GM19372 (cell line): Measurements from ENCODE around the gene MSRB3.

Source experiments
- ATAC-seq: cut with Tn5 transposase; IDR thresholded peaks from one replicate; pipeline ENCODE4 v1.9.1; 2021; ENCODE audit warnings: mild to moderate bottlenecking, low read depth, moderate library complexity; ENCODE audit not compliant: unreplicated experiment

MSRB3 gene

DNA sequence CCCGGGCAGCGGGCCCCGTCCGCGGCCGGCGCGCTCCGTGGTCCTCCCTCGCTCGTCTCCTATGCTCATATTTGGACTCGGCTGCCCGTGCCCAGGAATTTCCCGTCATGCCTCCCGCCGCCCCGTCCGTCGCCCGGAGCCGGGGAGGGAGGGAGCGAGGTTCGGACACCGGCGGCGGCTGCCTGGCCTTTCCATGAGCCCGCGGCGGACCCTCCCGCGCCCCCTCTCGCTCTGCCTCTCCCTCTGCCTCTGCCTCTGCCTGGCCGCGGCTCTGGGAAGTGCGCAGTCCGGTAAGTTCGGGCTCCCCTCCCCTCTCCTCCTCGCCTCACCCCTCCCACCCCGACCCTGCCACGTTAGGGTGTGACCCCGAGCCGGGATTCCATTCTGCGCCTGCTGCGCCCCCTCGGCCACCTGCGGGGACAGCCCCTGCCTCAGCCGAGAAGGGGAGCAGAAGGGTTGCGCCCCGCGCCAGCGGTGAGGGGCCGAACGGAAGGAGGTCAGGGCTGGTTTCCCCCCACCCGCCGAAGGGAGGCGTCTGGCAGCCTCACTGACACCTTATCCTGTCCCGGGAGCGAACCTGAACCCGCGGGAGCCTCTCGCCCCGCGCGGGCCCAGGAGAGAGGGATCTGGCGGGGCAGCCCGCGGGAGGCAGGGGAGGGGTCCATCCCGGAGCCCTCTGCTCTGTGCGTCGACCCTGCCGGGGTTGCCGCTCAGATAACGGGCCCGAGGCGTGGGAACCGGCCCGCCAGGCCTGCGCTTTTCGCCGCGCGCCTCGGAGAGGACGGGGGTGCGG, at the start of gene MSRB3:
TSS of gene MSRB3 (plus strand) at position 108 of the 793 bp plus-strand sequence. CDS start 29,897 bp downstream, outside the sequence.
- ATAC-seq = peak; percentile 75

DNA sequence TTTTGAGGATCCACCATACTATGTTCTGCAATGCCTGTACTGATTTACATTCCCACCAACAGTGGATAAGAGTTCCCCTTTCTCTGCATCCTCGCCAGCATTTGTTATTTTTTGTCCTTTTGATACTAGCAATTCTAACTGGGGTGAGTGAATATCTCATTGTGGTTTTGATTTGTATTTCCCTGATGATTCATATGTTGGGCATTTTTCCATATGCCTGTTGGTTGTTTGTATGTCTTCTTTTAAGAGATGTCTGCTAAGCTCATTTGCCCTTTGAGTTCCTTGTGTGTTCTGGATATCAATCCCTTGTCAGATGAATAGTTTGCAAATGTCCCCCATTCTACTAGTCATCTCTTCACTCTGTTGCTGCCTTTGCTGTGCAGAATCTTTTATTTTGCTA, 49.0 kb upstream of the MSRB3 start:
- ATAC-seq = no peak

DNA sequence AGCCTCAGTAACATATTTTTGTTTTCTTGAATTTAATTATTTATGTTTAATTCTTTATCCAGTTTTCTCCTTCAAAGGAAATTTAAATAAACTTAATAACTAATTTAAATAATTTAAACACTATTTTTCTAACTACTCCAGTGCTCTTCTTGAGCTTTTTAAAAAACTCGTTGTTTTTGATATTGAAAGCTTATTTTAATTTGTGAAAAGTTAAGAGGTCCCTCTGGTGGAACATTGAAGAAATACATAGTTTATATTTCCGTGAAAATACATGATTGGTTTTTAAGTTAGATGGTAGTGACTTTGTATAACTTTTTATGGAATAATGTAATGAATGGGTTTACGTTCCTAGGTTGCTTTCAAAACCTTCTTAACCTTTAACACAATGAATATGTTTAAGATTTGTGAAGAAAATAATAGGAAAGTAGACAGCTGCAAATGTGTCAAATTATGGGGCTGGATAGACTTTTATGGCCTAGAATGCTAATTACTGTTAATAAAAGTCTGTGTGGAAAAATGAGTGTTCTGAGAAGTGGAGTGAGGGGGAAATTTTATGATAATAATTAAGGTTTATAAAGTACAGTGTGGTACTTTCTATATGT, 45.9 kb upstream of the MSRB3 start:
- no peak for ATAC-seq

DNA sequence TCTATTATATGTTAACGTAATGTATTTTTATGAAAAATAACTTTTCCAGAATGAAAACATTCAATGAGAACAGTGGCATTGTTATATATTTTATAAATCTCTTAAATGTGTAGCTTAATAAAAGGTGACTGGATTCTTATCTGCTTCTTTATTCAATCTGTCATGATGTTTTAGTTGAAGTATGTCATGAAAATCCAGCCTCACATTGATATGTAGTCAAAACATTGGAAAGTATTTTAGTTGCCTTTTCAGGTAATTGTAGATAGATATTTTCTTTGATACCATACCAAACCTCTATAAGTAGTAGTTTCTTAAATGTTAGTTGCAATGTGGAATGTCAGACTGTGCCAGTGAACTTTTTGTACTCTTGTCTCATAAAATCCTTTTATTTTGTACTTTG, 41.3 kb upstream of the MSRB3 start:
- no peak for ATAC-seq

DNA sequence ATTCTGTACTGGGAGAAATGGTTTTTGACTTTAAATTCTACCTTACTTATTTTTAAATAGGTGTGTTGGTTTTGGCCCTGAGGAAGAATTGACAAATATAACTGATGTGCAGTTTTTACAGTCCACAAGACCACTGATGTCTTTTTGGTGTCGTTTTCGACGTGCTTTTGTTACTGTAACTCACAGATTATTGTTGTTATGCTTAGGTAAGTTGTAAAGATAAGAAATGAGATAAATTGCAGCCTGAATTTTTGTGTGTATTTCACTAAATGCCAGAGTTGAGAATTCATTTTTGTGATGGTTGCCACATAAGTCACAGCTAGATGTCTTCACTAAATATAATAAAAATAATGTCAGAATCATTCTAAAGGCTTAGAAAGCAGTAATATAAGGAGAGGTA, 39.9 kb upstream of the MSRB3 start:
- ATAC-seq = no peak

DNA sequence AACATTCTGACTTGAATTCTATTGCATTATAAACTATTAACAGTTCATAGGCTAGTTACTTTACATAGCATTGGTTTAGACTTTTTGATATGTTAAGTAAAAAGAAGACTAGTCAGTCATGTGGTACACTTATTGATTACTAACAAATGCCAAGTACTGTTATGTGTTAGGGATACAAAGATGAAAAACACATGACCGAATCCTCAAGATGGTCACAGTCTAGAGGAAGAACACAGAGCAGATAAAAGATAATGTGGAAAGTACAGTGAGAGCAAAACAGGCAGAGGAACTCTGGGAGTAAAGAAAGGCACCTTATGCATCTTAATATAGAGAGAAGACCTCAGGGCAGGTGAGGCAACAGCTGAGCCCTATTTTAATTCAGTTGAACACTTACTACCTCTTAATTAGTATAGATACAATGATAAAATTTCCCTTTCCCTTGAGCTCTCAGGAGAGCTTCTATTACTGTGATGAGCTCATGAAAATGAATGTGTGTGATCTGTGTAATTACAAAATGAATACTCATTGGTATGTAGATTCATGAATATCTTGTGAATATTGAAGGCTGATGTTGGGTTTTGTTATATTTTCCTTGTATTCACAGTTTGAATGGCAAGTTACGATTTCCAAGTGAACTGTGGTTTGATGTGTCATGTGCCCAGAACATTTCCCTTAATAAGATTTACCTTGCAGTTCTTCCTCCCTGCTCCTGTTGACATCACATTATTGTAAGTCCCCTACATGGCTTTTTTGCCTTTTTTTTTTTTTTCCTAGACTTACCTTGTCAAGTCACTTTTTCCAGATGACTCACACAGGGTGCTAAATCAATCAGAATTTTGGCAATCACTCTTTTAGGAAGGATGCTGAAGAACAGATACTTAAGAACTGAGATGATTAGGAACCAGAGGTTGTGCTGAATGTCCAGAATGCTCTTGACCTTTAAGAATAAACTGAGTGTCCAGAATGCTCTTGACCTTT, 29.5 kb upstream of the MSRB3 start:
- no peak for ATAC-seq

DNA sequence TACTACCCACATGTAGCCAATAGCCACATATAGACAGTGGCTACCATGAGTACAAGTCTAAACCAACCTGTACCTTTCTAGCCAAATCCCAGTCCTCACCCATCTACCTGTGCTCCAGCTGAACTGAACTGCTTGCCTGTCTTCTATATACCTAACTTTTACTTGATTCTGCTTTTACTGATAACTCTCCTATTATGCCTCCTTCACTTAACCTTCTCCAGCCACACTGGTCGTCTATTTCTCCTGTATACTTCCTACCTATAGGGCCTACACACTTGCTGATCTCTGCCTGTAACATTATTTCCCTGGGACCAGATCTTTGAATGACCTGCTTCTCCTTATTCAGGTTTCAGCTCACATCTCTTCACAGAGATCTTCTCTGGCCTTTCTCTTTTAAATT, 26.0 kb upstream of the MSRB3 start:
- no peak for ATAC-seq

DNA sequence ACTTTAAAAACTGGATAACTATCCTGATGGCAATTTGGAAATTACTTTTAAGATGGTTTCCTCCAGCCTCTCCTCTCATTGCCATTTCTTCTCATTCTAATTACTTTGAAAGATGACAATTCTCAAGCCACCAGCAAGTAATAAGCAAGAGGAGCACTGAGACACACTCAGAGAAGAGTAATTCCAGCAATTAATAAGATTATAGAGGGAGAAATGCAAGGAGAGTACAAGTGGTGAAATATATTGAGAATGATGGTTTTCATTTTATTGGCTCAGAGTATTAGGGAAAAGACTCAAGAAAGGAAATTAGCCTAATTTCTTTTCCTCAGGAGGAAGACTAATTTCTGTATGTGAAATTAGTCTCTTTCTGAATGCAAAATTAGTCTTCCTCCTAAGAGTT, 20.5 kb upstream of the MSRB3 start:
- no peak for ATAC-seq

DNA sequence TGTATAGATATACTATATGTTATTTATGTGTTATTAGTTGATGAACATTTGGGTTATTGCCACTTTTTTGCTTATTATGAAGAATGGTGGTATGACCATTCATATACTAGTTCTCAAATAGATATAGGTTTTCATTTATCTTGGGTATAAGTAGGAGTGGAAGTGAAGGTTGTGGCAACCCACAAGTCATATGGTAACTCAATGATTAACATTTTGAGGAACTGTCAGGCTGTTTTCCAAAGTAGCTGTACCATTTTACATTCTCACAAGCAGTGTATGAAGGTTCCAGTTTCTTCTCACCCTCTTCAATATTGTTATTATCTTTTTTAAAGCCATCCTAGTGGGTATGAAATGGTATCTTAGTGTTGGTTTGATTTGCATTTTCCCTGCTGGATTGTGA, 19.0 kb upstream of the MSRB3 start:
- ATAC-seq = peak; percentile 71

DNA sequence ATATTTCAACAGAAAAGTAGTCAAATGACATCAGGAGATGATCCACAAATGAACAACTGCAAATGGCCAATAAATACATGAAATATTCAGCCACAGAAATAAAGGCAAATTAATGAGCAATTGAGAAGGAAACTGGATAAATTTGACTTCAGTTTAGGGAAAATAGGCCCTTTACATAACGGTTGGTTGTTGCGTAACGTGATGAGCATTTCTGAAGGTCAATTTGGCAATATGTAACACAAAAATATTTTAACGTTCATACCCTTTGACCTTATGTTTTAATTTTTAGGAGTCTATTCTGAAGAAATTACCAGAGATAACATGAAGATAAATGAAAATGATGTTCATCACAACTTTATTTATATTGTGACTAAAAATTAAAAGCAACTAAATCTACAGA, 14.7 kb upstream of the MSRB3 start:
- ATAC-seq = no peak

DNA sequence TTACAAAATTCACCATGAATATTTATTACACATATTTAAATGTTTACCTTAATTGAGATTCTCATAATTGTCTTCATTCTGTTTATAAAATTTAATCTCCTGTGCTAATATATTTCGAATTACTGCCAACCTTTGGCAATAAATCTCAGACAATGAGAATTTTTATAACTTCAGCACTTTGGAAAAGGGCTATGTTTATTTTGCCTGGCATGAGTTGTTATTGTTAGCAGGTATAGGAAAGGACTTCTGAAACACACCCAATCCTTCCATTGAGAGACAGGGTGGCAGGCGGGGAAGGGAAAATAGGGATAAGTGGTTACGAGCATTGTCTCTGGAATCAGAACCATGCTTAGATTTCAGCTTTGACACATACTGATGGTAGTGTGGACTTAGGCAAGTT, 12.1 kb upstream of the MSRB3 start:
- ATAC-seq = no peak

DNA sequence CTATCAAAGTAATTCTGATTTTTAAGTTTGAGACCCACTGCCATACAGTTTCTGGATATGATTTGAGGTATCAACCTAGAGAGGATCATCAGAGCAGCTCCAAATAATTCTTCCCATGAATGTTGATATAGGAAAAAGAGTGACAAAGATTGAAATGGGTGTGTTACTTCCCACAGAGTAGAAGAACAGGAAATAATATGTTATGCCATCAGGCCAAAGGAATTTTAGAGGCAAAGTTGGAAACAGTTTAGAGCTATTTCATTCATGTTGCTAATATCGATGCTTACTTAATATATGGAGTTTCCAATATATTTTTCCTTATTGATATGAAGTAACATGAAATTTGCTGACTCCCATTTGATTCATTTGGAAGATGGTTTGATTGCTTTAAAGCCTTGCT, 8.9 kb upstream of the MSRB3 start:
- ATAC-seq = no peak

DNA sequence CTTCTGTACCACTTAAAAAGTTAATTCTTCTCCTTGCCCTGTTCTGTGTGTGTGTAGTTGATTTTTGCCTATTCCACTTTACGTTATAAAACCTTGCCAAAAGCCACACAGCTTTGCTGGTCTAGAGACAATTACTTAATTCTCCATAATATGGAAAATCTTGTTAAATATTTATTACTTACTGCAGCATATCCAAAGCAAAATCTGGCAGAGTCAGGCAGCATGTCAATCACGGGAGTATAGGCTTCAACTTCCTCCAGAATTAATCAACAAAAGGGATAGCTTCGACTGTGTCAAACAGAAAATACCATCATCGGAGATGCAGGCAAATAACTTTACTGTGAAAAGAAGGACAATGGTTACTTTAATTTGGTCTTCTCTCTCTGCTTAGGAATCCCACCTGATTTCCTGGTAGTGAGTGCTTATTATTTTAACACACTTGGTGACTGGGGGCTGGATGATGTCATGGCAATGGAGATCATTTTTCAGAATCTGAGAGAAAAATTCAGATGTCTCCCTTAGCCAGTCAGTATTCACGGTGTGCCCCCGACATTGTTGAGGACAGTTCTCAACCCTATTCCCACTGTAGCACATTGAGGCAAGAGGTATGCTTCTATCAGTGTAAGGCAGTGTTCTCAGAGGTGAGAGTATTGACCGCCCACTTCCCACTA, 3.7 kb upstream of the MSRB3 start:
- no peak for ATAC-seq

DNA sequence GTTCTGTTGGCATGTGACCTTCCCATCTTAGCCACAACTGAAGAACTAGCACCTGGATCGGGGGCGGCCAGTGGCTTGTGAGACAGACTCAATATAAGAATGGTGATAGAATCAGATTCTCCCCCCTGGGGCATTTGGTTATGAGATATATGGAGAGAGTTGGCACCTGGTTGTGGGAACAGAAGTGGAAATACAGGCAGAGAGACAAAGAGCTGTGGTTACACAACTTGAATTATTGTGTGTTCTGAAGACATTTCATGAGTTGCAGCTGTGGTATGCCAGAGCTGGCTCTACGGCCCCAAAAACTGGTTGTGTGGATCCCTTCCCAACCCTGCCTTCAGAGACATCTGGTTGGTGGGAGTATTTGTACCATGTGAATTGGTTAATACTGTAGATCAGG, 2.9 kb upstream of the MSRB3 start:
- no peak for ATAC-seq

DNA sequence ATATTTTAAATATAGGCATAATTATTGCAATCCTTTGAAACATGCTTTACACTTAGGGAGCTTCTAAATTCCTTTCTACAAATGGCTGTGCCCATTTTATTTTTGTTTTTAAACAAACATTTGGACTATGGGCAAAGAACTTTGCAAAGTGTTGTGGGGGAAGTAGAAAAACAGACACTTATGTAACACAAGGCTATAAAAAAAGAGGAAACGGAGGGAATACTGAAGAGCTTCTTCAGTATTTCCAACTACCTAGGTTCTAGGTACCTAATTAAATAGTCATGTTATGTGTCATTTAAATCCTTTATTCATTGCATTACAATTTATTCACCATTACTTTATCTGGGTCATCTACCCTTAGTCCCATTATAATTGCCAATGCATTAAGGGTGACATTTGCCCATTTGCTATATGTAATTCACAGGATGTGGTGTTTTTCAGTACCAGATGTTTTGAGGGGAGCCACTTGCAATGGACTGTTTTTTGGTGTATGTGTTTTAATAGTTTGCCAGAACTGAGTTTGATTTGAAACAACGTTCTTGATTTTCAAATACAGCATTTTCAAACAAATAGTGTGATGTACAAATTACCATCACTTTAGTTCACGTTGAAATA, 1.5 kb upstream of the MSRB3 start:
- no peak for ATAC-seq

DNA sequence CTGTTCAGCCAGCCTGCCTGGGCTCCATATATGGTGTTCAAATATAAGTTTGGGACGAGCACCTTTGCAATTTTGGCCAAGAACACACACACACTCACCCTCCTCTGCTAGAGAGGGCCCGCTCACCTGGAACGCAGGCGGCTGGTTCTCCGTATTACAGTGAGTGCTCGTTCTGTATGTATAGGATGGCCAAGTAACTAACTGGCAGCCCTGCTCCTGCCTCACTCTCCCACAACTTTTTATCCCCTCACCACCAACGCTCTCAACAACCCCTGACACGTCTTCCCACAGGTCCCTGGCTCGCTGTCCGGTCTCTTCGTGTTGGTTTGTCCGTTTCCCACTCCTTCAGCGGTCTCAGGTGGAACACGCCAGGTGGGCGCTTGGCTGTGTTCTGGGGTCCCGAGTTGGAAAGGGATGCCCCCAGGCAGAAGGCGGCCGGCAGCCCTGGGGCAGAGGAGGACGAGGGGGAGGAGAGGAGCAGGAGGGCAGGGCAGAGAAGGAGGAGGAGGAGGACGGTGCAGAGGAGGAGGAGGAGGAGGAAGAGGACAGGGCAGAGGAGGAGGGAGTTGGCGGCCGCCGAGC, 398 bp upstream of the MSRB3 start:
- no peak for ATAC-seq

DNA sequence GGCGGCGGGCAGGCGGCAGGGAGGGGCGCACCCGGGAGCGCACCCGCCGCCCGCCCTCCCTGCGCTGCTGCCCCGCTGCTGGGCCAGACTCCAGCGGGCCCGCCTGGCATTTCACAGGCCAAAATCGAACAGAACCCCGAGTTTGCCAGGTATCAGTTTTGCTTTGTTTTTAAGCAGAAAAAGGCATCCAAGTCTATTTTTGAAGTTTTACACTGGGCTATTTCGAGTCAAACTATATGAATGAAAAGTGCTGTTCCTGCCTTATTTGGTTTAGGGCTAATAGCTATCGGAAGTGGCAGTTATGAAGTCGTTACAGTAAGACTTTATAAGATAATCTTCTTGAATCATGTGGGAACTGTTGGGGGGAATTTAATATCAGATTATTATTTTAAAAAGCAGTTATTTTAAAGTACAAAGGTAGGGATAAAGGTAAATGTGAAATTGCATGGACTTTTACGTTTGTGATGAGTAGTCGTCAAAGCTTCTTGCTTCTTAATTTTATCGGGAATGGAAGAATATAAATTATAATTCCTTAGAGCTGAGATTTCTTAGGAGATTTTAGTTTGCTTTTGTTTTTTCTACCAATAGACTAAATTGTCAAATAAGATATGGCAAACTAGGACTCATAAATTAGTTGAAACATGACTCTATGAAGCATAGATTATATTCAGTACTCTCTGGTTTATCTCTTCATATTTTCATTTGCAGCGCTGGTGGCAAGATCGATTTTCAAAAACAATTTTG, 1.1 kb downstream of the MSRB3 start:
- peak; percentile 12 for ATAC-seq

DNA sequence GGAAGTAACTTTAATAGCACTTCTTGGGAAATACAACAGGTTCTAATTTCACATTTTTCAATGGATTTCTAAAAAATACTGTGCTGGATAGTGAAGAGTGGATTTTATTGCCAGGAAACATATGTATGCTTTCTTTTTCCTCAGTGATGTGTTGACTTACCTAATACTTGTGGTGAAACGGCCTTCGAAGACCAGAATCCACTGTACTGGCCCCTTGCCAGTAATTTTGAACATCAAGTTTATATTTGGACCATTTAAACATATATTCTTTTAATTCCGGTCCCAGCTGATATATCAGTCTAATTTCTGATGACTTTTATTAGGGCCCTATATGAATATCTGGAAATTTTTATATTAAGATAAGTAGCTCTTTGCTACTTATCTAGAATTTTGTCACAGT, 1.8 kb downstream of the MSRB3 start:
- no peak for ATAC-seq

DNA sequence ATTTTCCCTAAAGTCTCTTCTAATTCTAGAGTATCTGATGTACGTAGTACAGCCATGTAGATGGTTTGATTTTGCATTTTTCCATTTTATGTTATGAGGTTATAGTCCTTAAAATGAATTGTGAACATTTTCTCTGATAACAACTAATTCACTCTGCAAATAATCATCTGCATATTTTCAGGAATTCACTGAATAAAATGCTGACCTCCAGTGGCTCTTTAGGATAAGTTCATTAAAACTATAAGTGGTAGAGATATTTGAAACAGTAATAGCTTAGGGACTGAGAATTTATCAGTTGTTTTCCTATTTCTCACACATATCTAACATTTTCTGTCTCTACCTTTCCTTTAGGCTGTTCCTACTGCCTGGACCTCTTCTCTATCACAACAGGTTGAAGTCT, 4.4 kb downstream of the MSRB3 start:
- ATAC-seq = no peak
